ENCODE measurements around the gene ZGRF1.
"Not testable (repeated sequence)": the region's sequence is repeated elsewhere in the genome, so short reads cannot be mapped to it uniquely, and the experiment has no call there.

Gene ZGRF1

GRCh38 chr4:112636688-112637551 lies at the start of gene ZGRF1, which contains the start of gene LARP7:
Gene ZGRF1 (minus strand): TSS chr4:112636909. CDS start chr4:112633176, 3,733 bp downstream.
Gene LARP7 (plus strand): TSS chr4:112637143. CDS start chr4:112644670, 7,527 bp downstream.
- peak; percentile 97 for DNase-seq (ENCODE audit: low read depth)

- no peak for DNase-seq (ENCODE audit: low read depth)
Observed at GRCh38 chr4:112680996-112681395, 44.3 kb upstream of the ZGRF1 start.

DNA sequence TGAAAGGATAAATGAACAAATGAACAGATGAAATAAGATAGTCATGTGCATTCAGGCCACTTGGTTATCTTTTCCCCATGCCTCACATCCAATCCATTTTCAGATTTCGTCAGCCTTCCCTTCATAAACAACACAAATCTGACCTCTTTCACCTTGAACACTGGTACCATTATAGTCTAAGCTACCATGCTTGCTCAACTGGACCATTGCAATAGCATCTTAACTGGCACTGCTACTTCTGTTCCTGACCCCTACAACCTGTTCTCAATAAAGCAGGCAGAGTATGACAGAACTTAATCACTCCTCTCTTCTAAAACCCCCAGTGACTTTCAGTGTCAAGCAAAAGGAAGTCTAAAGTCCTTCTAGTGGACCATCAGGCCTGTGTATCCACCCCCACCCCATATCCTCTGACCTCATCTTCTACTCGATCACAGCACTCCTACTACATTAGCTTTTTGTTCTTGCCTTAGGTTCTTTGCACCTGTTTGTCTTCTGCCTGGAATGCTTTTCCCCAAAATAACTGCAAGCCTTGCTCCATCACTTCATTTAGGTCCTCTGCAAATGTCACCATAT lies 40.9 kb upstream of the ZGRF1 start:
- DNase-seq (ENCODE audit: low read depth), result no peak

DNA sequence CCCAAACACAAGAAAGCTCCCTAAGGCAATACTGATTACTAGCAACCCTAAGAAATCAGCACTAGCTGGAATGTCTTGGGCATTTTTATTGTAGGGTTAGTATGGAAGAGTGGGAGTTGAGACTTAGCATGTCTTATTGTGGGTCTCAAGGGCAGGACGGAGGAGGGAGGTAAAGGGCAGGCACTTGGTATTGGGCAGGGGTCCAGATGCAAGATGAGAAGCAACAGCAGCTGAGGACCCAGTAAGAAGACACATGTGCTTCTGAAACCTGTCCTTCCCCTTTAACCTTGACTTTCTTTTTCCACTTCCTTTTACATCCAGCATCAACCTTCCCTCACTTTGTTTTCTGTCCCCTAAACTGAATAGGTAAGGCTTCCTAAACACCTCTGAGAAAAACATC lies 37.7 kb upstream of the ZGRF1 start:
- DNase-seq (ENCODE audit: low read depth), result no peak

DNA sequence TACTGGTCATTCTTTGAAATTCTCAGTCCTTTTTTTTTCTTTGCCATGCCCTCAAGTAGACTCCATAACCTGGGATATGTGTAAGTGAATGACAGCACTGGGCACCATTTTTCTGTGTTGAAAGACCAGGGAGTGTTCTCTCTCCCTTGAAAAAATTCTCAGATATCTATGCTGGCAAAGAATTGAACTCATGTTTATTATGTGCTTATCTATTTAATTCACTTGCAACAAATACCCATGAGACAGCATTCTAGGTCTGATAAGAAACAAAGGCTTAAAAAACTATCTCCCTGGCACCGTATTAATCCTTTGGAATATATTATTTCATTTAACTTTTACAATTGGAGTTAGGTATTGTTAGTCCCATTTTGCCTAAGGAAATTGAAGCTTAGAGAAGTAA lies 37.0 kb upstream of the ZGRF1 start:
- DNase-seq (ENCODE audit: low read depth), result no peak

GRCh38 chr4:112673076-112673475 lies 36.4 kb upstream of the ZGRF1 start:
- no peak for DNase-seq (ENCODE audit: low read depth)

GRCh38 chr4:112668131-112668530 lies 31.4 kb upstream of the ZGRF1 start:
- DNase-seq (ENCODE audit: low read depth), result no peak

DNA sequence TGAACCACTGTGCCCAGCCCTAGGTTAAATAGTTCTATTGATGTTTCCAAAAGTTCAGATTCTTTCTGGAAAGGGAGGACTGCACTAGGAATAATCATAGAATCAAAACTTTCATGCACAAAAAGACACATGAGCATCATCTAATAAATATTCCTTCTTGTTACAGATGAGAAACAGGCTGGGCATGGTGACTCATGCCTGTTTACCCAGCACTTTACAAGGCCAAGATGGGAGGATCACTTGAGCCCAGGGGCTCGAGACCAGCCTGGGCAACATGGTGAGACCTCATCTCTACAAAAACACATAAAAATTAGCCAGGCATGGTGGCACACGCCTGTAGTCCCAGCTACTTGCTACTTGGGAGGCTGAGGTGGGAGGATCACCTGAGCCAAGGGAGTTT lies 27.9 kb upstream of the ZGRF1 start:
- DNase-seq (ENCODE audit: low read depth), result no peak

DNA sequence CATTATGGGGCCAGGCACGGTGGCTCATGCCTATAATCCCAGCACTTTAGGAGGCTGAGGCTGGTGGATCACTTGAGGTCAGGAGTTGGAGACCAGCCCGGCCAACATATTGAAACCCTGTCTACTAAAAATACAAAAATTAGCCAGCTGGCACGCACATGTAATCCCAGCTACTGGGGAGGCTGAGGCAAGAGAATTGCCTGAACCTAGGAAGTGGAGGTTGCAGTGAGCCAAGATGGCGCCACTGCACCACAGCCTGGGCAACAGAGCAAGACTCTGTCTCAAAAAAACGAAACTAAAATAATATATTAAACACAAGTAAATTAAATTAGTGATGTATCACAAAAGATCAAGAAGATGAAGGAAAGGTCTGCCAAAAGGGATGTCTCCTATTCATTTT lies 19.4 kb upstream of the ZGRF1 start:
- DNase-seq (ENCODE audit: low read depth), result not testable (repeated sequence)

DNA sequence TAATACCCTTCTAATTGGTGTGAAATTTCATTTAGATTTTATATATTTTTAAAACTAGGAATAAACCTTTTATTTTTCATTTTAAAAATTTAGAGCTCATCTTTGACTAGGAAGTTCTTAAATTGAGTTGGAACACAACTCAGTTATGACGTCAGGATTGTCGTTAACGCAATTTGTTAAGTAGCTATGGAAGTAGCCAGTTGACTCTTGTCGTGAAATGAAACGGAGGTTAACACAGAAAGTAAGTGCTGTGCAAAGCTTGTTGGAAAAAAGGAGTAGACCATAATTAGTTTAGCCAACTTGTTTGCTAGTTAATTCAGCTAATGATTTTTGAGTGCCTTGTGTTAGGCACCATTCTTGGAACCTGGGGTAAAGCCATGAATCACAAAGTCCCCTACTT lies 18.6 kb upstream of the ZGRF1 start:
- DNase-seq (ENCODE audit: low read depth), result no peak

DNA sequence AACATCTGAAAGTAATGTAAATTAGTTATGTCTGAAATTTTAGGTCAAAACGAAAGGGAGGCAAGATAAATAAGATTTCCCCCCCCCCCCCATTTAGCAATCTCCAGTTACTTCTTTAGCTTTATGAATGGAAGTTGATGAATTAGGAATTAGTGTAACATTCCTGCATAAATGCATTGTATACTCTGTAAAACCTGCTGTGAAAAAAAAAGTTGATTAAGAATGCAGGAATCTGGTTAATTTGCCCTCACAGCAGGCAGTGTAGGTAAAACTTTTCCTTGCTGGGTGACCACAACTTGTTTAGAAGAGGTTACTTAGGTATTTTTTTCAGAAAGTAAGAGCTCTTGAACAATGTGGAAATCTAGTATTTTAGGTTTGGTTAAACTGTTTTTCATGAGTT lies 15.5 kb upstream of the ZGRF1 start:
- no peak for DNase-seq (ENCODE audit: low read depth)

DNA sequence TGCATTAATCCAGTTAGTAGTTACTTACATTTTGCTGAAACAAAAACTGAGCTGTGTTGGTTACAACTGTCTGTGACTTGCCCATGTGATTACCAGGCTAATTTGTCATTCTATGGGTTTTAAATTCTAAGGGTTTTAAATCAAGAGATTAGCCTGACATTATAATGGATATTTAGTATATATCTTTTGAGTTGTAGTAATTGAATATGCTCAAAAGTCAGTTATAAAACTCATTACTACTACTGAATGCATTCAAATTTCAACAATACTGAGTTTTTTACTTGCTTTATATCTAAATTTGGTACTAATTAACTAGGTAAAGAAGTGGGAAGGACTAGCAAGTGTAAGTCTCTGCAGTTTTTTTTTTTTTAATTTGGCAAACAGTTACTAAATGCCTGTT lies 14.9 kb upstream of the ZGRF1 start:
- no peak for DNase-seq (ENCODE audit: low read depth)

- no peak for DNase-seq (ENCODE audit: low read depth)
Observed at GRCh38 chr4:112650332-112650731, 13.6 kb upstream of the ZGRF1 start.

GRCh38 chr4:112649055-112649408 lies 12.3 kb upstream of the ZGRF1 start:
- DNase-seq (ENCODE audit: low read depth), result no peak

- no peak for DNase-seq (ENCODE audit: low read depth)
Observed at GRCh38 chr4:112648263-112649054, 11.8 kb upstream of the ZGRF1 start.

DNA sequence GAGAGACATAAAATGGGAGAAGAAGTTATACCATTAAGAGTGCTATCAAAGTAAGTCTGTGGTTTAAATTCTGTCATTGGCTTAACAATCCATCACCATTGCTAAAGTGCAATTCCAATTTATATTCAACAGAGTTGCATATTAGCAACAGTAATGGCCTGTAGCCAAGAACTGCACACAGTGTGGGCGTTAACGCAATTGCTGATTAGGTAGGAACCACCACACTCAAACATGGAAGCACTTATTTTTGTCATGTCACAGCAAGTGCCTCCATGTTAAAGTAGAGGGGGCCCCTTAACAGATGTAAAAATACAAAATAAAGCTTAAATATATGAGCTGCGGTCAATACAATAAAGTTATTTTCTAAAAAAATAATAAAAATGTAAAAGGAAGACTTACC lies 11.1 kb upstream of the ZGRF1 start:
- DNase-seq (ENCODE audit: low read depth), result no peak

GRCh38 chr4:112646632-112647537 lies 10.2 kb upstream of the ZGRF1 start:
- no peak for DNase-seq (ENCODE audit: low read depth)

- no peak for DNase-seq (ENCODE audit: low read depth)
Observed at GRCh38 chr4:112645541-112646329, 9.0 kb upstream of the ZGRF1 start.

DNA sequence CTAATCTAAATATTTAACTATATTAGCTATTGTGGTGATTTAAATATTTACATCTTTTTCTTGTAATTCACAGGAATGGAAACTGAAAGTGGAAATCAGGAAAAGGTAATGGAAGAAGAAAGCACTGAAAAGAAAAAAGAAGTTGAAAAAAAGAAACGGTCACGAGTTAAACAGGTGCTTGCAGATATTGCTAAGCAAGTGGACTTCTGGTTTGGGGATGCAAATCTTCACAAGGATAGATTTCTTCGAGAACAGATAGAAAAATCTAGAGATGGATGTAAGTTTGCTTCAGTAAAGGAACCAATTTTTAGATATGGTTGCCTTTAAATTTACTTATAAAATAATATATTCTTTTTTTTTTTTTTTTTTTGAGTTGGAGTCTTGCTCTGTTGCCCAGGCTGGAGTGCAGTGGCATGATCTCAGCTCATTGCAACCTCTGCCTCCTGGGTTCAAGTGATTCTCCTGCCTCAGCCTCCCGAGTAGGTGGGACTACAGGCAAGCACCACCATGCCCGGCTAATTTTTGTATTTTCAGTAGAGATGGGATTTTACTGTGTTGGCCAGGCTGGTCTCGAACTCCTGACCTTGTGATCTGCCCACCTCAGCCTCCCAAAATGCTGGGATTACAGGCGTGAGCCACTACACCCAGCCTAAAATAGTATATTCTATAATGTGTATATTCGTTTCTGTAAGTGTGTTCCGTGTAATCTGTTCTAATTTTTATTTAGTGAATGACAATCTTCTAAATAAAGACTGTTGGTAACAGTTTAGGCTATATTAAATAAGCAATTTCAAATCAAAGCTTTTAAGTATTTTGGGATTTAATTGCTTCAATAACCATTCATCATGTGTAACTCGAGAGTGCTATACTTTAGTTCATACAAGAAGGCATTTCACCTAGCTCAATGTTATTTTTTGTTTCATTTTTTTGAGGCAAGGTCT lies 8.2 kb upstream of the ZGRF1 start:
- not testable (repeated sequence) for DNase-seq (ENCODE audit: low read depth)

DNA sequence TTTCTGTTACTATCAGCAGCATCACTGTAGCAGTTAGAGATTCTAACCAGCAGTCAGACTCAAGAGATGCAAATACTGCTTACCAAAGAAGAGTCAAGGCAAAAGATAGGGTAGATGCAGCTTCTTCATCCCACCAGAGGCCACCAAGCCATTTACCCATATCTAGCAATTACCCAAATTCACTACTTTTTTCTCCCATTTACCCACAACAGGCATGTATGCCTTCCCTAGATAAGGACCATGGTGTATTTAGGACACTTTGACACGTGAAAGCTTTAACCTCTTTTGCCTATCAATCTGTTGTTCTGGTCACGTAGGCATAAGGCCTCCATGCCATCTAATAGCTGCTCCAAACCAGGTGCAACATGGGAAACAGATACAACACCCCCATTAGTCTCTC lies 5.8 kb upstream of the ZGRF1 start:
- DNase-seq (ENCODE audit: low read depth), result no peak

Measured in HS-5 (cell line).